ENCODE data around the gene SUGP2.

DNA sequence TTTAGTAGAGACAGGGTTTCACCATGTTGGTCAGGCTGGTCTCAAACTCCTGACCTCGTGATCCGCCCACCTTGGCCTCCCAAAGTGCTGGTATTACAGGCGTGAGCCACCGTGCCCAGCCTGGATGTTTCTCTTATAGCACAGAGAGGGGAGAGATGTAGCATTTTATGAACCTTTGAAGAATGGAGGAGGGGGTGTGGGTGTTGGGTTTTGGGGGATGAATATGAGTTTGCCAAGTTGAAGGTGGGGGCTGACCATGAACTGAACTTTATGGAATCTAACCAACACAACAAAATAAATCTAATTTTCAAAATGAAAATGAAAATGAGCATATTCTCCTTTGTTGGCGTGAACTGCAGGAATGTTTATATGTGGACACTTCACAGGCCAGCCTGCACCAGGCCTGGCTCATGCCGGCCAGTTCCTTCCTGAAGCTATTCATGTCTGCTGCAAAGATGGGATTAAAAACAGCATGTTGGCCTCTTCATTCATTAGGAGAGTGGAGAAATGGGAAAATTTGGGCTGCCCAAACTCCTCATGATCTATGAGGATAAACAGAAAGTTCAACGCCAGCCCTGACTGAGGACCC is 52.8 kb downstream of the SUGP2 start:
- TF ChIP-seq, protein P1, sequence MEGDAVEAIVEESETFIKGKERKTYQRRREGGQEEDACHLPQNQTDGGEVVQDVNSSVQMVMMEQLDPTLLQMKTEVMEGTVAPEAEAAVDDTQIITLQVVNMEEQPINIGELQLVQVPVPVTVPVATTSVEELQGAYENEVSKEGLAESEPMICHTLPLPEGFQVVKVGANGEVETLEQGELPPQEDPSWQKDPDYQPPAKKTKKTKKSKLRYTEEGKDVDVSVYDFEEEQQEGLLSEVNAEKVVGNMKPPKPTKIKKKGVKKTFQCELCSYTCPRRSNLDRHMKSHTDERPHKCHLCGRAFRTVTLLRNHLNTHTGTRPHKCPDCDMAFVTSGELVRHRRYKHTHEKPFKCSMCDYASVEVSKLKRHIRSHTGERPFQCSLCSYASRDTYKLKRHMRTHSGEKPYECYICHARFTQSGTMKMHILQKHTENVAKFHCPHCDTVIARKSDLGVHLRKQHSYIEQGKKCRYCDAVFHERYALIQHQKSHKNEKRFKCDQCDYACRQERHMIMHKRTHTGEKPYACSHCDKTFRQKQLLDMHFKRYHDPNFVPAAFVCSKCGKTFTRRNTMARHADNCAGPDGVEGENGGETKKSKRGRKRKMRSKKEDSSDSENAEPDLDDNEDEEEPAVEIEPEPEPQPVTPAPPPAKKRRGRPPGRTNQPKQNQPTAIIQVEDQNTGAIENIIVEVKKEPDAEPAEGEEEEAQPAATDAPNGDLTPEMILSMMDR (IDR thresholded peaks at IDR 0.05; ENCODE audit: insufficient read depth, low read length, poor library complexity, severe bottlenecking): no peak
- no peak for TF ChIP-seq EZH2phosphoT487 (conservative IDR thresholded peaks at IDR 0.05; ENCODE audit: low read length)

All from SU-DHL-6 (cell line).